Activated CD8-positive, alpha-beta memory T cell treated with anti-CD3 and anti-CD28 coated beads, Interleukin-2, amount 50 U/mL, for 4 hours (primary cell): ENCODE results near the gene FANCI.
"Not testable (repeated sequence)": the region's sequence is repeated elsewhere in the genome, so short reads cannot be mapped to it uniquely, and the experiment has no call there.

Experiments
- DNase-seq: peaks from one replicate; pipeline ENCODE4 v3.0.0-alpha.2; 2020

FANCI gene

GRCh38 chr15:89226359-89227221, 17.2 kb upstream of the FANCI start:
- no peak for DNase-seq

DNA sequence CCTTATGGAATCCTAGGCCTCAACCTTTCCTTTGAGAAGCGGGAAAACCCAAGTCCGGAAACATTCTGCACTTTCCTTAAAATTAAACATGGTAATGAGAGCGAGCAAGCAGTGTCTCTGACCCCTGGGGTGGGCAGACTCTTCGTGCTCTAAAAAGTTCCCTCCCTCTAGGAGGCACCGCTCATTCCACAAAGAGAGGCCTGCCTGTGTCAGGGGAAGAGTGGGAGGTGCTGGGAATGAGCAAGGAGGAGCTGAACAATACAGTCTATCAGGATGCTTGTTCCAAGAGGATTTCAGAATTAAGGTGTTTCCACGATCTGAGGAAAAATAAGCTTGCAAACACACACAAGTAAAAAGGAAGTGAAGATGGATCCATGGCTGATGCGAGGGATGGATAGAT, 16.4 kb upstream of the FANCI start:
- no peak for DNase-seq

- DNase-seq = no peak
Measured at GRCh38 chr15:89230277-89230676, 13.5 kb upstream of the FANCI start.

- DNase-seq = no peak
Measured at GRCh38 chr15:89231832-89232231, 11.9 kb upstream of the FANCI start.

DNA sequence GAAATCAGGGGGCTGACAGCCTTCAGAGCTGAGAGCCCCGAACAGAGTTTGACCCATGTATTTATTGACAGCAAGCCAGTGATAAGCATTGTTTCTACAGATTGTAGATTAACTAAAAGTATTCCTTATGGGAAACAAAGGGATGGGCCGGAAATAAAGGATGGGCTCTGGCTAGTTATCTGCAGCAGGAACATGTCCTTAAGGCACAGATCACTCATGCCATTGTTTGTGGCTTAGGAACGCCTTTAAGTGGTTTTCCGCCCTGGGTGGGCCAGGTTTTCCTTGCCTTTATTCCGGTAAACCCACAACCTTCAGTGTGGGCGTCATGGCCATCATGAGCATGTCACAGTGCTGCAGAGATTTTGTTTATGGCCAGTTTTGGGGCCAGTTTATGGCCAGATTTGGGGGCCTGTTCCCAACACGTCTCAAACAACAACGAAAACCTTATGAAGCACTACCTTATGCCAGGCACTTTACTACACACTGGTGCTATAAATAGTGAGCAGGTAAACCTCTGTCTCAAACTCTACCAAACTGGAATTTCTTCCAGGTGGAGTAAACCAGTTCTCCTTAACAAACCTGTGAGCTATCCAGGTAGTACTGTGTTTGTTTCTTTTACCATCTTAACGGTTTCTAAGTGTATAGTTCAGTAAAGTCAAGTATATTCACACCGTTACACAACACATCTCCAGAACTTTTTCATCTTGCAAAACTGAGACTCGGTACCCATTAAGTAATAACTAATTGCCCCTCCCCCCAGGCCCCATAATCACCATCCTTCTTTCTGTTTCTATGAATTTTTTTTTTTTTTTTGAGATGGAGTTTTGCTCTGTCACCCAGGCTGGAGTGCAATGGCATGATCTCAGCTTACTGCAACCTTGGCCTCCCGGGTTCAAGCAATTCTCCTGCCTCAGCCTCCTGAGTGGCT, 3.6 kb upstream of the FANCI start:
- DNase-seq = not testable (repeated sequence)

- DNase-seq = no peak
Measured at GRCh38 chr15:89243046-89243690, 611 bp upstream of the FANCI start.

DNA sequence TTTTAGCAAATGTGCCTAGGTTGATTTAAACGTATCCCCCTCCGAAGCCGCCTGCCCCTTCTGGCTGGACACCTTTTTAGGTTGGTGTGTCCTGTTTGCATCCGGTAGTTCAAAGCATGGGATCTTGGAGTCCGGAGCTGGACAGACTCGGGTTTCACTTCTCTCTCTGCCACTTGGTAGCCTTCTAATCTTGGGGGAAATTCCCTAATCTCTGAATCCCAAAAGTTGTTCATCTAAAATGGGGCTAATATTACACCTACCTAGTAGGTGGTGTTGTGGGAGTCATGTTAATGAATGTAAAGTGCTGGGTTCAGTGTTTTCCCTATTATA, 760 bp downstream of the FANCI start:
- no peak for DNase-seq

DNA sequence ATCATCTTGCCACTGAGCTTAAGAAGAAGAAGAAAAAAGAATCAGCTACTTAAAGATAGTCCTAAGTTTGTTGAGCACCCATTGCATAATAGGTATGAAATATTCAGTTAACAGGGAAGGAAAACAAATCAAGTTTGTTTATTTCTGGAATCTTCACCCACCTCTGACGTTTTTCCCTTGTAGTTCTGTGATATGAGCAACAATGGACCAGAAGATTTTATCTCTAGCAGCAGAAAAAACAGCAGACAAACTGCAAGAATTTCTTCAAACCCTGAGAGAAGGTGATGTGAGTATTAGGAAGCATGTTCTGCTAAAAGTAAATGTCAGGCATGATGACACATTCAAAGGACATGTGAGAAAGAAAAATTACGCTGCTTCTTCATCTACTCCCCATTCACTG, 3.7 kb downstream of the FANCI start:
- no peak for DNase-seq

- DNase-seq = no peak
Measured at GRCh38 chr15:89248584-89248983, 4.8 kb downstream of the FANCI start.

DNA sequence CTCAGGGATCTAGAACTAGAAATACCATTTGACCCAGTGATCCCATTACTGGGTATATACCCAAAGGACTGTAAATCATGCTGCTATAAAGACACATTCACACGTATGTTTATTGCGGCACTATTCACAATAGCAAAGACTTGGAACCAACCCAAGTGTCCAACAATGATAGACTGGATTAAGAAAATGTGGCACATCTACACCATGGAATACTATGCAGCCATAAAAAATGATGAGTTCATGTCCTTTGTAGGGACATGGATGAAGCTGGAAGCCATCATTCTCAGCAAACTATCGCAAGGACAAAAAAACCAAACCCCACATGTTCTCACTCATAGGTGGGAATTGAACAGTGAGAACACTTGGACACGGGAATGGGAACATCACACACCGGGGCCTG, 6.4 kb downstream of the FANCI start:
- DNase-seq = not testable (repeated sequence)

GRCh38 chr15:89277281-89277680, 33.5 kb downstream of the FANCI start:
- not testable (repeated sequence) for DNase-seq

GRCh38 chr15:89278307-89278706, 34.5 kb downstream of the FANCI start:
- no peak for DNase-seq

GRCh38 chr15:89282631-89283030, 38.9 kb downstream of the FANCI start:
- no peak for DNase-seq

DNA sequence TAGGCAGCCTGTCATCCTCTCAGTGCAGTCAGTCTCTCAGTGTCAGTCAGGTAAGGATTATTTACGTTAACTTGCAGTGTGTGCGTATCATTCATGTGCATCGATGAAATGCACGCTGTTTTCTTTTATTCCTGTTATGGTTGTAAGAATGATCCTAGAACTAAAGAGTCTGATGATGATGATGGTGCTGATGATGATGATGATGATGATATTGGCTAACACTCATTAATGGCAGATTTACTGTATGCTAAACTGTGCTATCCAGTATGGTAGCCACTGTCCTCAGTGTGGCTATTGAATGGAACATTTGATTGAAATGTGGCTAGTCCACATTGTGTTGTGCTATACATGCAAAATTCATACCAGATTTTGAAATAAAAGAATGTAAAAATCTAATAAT, 39.4 kb downstream of the FANCI start:
- no peak for DNase-seq

- no peak for DNase-seq
Measured at GRCh38 chr15:89291934-89292438, 48.2 kb downstream of the FANCI start.

- no peak for DNase-seq
Measured at GRCh38 chr15:89293012-89293411, 49.2 kb downstream of the FANCI start.

DNA sequence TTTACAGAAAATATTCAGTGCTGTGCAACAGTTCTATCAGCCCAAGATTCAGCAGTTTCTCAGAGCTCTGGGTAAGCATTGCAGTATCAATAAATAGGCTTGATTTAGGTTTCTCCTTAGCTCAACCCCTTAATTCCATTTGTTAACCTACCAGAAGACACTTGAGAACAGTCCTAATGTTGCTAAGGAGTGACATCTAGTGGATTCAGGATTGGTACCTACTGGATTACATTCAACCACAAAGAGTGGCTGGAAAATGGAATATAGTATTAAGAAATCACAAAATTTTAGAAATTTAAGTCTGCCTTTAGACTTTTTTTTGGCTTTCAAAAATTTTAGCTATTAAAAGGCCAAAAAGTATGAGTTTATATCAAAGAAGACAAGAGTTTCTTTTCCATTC, 56.1 kb downstream of the FANCI start:
- no peak for DNase-seq

DNA sequence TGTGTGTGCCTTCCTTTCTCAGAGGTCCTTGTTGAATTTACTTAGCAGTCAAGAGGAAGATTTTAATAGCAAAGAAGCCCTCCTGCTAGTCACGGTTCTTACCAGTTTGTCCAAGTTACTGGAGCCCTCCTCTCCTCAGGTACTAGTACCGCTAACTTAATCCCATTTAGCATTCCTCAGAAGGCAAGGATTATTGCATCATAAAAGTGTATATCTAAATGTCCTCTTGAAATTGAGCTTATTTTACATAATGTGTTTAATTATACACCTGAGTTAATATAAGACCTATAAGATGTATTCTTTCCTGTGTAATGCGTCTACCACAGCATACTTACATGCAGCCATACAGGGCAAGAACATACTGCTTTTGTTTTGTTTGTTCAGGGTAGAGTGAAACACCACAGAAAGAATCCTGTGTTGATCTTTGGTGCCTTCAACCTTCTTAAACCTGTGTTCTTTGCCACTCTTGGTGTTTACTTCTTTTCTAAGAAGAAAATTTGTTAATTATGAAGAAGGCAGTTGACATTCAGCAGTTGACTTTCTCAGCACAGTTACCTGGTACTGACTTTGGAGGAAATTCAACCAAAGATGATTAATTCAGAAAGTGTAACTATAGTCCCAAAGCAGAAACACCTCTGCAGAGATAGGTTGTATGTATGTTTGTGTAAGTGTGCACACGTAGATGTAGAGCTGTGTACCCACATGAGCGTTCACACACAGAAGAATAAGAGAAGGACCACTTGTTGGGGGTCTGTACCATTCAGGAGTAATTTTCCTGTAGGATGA, 57.7 kb downstream of the FANCI start:
- no peak for DNase-seq

GRCh38 chr15:89303986-89304385, 60.2 kb downstream of the FANCI start:
- no peak for DNase-seq

- DNase-seq = no peak
Measured at GRCh38 chr15:89305395-89305794, 61.6 kb downstream of the FANCI start.

GRCh38 chr15:89307046-89307587, 63.3 kb downstream of the FANCI start:
- DNase-seq = no peak

- no peak for DNase-seq
Measured at GRCh38 chr15:89307791-89308190, 64.0 kb downstream of the FANCI start.
